GM21529 (cell line): ENCODE data around the gene NUP205.
A peak's percentile ranks its signal among the peaks of the same experiment; 100 is the strongest.
"Not testable (repeated sequence)": the region's sequence is repeated elsewhere in the genome, so short reads cannot be mapped to it uniquely, and the experiment has no call there.

Source experiments
- ATAC-seq: cut with Tn5 transposase; IDR thresholded peaks from one replicate; pipeline ENCODE4 v1.9.1; 2021; ENCODE audit not compliant: unreplicated experiment

Gene NUP205

GRCh38 chr7:135666156-135666555 is 108.4 kb downstream of the NUP205 start:
- ATAC-seq: no peak

GRCh38 chr7:135666846-135667245 is 109.1 kb downstream of the NUP205 start:
- ATAC-seq: no peak

- not testable (repeated sequence) for ATAC-seq
Observed at GRCh38 chr7:135667626-135668025, 109.9 kb downstream of the NUP205 start.

GRCh38 chr7:135668852-135669395 is 111.2 kb downstream of the NUP205 start:
- not testable (repeated sequence) for ATAC-seq

DNA sequence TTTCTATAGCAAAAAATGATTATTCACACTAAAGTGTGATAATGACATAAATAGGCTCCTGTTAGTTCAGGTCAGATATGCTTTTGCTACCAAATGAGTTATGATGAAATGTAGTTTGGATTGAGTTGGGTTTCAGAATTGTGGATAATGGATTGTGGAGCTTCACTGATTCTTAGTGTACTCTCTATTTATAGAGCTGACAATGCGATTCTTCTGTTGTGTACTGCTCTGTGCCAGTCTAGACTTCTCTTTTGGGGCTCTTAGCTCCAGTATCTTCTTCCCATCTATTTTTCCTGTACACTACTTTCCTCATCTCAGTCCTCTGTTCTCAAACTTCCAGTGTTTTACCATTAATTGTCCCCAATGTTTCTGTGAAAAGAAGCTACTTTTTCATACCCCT is 112.1 kb downstream of the NUP205 start:
- ATAC-seq: no peak

DNA sequence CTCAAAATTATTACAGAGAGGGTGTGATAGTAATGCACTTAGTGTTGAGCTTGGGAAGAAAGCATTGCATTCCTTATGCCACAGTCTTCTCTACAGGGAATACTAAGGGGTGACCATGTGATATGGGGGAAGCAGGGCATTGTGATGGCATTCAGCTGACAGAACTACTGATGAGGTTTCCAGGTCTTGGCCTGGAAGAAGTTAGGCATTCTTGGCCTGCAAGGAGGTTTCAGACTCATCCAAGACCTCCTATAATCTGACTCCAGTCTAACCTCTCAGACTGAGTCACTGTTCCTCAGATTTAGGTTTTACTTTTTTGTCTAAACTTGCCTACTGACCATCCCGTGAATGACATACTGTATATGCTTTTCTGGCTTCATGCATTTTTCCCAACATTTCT is 112.5 kb downstream of the NUP205 start:
- no peak for ATAC-seq

- ATAC-seq: peak; percentile 78
Observed at GRCh38 chr7:135672560-135673359, 115.0 kb downstream of the NUP205 start.

DNA sequence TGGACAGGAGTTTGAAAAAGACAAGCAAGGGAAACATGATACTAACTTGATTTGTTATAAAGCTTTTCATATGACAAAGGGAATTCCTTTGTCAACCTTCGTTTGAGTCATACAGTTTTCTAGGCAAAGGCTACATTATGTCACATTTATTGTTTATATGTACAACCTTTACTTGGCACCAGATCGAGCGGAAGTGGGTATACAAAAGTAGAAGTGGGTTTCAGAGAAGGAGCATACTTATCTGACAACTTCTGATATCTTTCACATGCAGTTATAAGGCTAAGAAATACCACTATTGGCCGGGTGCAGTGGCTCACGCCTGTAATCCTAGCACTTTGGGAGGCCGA is 115.6 kb downstream of the NUP205 start:
- ATAC-seq: no peak

DNA sequence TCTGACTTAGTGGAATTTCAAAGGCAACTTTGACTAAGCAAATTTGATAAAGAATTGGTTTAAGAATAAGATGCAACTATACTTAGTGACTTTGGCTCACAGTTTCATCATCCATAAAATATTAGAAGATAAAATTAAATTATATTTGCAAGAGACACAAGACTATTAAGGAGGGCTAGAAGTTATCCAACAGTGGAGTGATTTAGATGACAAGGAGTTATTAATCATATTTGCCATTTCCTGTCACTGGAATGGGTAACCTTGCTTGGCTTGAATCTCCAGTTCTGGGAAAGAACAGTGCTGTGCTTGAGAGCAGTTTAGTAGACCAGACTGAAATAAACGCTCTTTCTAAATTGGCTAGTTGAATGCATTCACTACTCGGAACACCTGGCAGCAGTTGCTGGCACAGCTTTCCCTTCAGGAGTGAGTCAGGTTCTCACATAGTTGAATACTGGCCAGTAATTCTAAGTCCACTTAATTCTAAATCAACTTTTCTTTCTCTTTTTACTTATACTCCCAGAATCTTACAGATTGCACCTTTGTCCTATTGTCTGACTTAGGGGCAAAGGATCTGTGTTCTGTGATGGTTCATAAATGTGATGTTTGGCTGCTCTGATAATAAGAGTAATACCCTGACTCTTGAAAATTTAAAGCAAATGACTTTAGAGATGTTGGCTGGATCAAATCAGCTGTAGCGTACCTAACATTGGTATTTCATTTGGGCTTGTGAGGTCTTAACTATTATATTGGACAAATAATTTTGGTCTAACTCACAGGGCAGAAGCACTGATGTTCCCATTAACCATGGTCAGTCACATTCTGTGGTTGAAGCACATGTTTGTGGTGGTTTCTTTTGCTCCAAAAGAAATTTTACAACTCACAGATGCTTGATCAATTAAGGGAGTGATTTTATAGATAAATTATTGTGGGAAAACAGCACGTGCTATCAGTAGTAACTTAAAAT is 121.2 kb downstream of the NUP205 start:
- ATAC-seq: no peak

- ATAC-seq: no peak
Observed at GRCh38 chr7:135681762-135682161, 124.0 kb downstream of the NUP205 start.

DNA sequence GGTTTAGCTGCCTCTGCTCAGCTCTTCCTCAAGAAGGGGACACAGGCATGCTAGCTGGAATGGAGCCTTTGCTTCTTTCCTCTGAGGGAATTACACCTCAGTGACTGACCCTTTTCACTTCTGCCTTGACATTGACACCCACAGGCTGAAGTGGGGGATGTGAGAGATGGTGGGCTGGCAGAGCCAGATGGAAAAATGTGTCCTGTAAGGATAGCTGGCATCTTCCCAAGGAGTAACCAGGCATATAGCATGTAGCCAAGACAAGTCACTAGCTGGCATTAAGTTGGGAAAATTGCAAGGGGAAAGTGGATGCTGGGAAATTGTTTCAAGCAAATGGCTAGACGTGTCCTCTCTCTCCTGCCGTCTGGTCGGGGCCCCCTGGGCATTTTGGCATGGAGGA is 124.5 kb downstream of the NUP205 start:
- no peak for ATAC-seq

DNA sequence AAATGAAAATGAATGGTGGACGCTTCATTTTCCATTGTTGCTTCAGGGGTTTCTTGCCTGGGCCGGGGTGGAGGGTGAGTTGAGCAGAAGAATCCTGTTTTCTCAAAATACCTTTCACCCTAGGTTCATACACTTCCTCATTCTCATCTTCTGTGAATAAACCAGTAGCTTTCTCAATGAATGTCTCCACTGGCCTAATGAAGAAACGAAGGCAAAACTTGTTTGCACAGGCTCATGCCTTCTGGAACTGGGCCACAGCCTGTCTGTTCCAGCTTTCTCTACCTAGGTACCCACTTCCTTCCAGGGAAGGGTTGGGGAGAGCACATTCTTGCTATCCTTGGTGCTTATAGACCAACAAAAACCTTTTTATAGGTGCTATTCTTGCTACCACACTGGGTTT is 125.9 kb downstream of the NUP205 start:
- no peak for ATAC-seq

- no peak for ATAC-seq
Observed at GRCh38 chr7:135684136-135684535, 126.4 kb downstream of the NUP205 start.

- no peak for ATAC-seq
Observed at GRCh38 chr7:135684699-135685098, 127.0 kb downstream of the NUP205 start.

- no peak for ATAC-seq
Observed at GRCh38 chr7:135685306-135686084, 127.8 kb downstream of the NUP205 start.

- no peak for ATAC-seq
Observed at GRCh38 chr7:135687466-135687865, 129.7 kb downstream of the NUP205 start.

- ATAC-seq: no peak
Observed at GRCh38 chr7:135690566-135690965, 132.8 kb downstream of the NUP205 start.

DNA sequence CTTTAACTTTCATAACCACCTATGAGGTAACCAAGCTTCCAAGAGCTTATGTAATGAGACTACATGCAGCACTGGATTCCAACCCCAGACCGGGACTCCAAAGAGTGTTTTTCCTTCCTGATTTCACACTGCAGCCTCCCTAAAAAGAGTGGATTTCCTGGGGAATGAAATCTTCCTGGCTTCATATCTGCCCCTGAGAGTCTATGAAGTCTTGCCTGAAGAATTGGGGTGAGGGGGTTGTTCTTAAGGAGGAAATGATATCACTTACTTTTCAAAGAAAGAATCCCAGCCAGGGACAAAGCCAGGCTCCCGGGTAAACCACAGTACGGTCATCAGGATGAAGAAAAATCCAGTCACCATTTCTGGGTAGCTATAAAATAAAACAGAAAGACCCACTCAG is 134.3 kb downstream of the NUP205 start:
- no peak for ATAC-seq

- not testable (repeated sequence) for ATAC-seq
Observed at GRCh38 chr7:135692606-135693005, 134.9 kb downstream of the NUP205 start.

DNA sequence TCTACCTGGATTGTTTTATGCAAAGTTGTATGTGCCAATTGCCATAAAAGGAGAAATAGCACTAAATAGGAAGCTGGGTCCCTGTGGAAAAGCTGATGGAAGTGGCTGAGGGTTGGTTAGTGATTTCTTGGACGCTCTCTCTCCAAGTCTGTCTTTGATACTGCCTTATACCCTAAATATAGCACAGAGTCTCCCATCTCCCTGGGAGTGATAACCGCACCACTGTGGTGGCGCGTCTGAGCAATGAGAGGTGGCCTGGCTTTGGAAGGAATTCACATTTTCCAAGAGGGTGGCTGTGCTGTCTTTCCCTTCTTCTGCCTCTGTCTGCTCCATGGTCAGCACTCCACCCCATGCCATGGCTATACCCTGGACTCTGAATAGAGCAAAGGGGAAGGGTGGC is 135.8 kb downstream of the NUP205 start:
- ATAC-seq: no peak
